ENCODE measurements around the gene CASZ1.

Gene CASZ1

GRCh38 chr1:10818262-10819197 is 22.1 kb upstream of the CASZ1 start:
- ChIA-PET CTCF (no interaction called here), POLR2A (no interaction called here)
- no peak for DNase-seq (ENCODE audit: low read depth, low spot score)
- H3K4me3 ChIP-seq (ENCODE audit: low read depth, low read length), result no peak overlapping the region
- TF ChIP-seq CTCF (IDR thresholded peaks at IDR 0.05; ENCODE audit: insufficient read depth, low read length, missing control alignments), result no peak

- no peak overlapping the region for H3K4me3 ChIP-seq (ENCODE audit: low read depth, low read length)
- POLR2A ChIA-PET, result no interaction called here
- TF ChIP-seq CTCF (IDR thresholded peaks at IDR 0.05; ENCODE audit: insufficient read depth, low read length, missing control alignments), result no peak
- no peak for DNase-seq (ENCODE audit: low read depth, low spot score)
- CTCF ChIA-PET, result no interaction called here
These were observed 20.4 kb upstream of the CASZ1 start for GRCh38 chr1:10816743-10817369.

- POLR2A ChIA-PET, result no interaction called here
- DNase-seq (ENCODE audit: low read depth, low spot score), result no peak
- CTCF ChIA-PET, result interaction anchor here (1.3 kb wide), 1 partner anchor 51 kb away, joined by 3 read pairs; no protein-coding TSS in a partner anchor
- TF ChIP-seq CTCF (IDR thresholded peaks at IDR 0.05; ENCODE audit: insufficient read depth, low read length, missing control alignments), result no peak
- H3K4me3 ChIP-seq (ENCODE audit: low read depth, low read length), result no peak overlapping the region
These were observed 19.8 kb upstream of the CASZ1 start for GRCh38 chr1:10816233-10816632.

- no peak for TF ChIP-seq CTCF (IDR thresholded peaks at IDR 0.05; ENCODE audit: insufficient read depth, low read length, missing control alignments)
- ChIA-PET POLR2A (no interaction called here), CTCF (interaction anchor here (1.3 kb wide), 1 partner anchor 52 kb away, joined by 3 read pairs; no protein-coding TSS in a partner anchor)
- no peak overlapping the region for H3K4me3 ChIP-seq (ENCODE audit: low read depth, low read length)
- DNase-seq (ENCODE audit: low read depth, low spot score), result no peak
These were observed 19.4 kb upstream of the CASZ1 start for GRCh38 chr1:10815858-10816195.

- H3K4me3 ChIP-seq (ENCODE audit: low read depth, low read length), result no peak overlapping the region
- ChIA-PET POLR2A (no interaction called here), CTCF (interaction anchor here (1.3 kb wide), 1 partner anchor 52 kb away, joined by 3 read pairs; no protein-coding TSS in a partner anchor)
- DNase-seq (ENCODE audit: low read depth, low spot score), result no peak
- TF ChIP-seq CTCF (IDR thresholded peaks at IDR 0.05; ENCODE audit: insufficient read depth, low read length, missing control alignments), result no peak
These were observed 18.8 kb upstream of the CASZ1 start for GRCh38 chr1:10814976-10815857.

All from AG04449 (cell line).